ENCODE data around the gene BUB1. TPM values are rescaled to one million over a fixed set of nuclear protein-coding genes. Genes with fewer than 3 reads are reported as not detected.
"Not testable (repeated sequence)": the region's sequence is repeated elsewhere in the genome, so short reads cannot be mapped to it uniquely, and the experiment has no call there.

BUB1 gene
- total RNA-seq, 4 donors from 2014 or later, result 1.3 to 15.1 (median 4.0) TPM

DNA sequence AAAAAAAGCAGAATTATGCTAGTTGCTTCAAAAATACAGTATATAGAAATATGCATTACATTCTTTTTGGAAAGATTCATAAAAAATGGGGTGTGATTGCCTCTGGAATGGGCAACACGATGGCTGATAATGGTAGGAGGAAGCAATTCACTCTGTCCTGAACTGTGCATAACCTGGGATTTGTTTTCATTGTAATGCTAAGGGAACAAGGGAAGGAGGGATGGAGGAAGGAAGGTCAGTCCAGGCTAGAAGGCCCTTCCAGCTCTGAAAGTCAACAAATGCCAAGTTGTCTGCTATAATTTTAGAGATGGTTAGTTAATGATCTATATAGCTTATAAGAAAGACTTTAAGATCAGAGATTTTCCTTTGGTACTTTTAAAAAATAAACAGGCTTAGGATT is 40.8 kb downstream of the BUB1 start:
- Histone ChIP-seq H3K36me3 (no peaks in the 10 kb centered on the region), H3K9me3 (no peaks in the 10 kb centered on the region), H3K27ac (no peak overlapping the region), H3K4me1 (no peaks in the 10 kb centered on the region), H3K4me3 (no peak overlapping the region), H3K27me3 (no peaks in the 10 kb centered on the region)
- no peak for DNase-seq
- in situ Hi-C loops (cut with MboI; ENCODE audit: low pct_ligation_motif_present in 1 of 4, low pct_unique_long_range_greater_than_20kb in 1 of 4, low sequenced_read_pairs in 3 of 4) (no loop called here), intact Hi-C loops (cut with DNase I; ENCODE audit: low total_unique reads) (no loop called here)
- 43 to 58% methylated on average over 1 of the region's 1 CpG for WGBS, 2 donors (ENCODE audit: low coverage in 1 of 2)
- TF ChIP-seq EP300 (IDR thresholded peaks at IDR 0.05; ENCODE audit: low read depth), result no peak
- no peak for TF ChIP-seq POLR2AphosphoS5 (IDR thresholded peaks at IDR 0.05)
- TF ChIP-seq, protein P1, sequence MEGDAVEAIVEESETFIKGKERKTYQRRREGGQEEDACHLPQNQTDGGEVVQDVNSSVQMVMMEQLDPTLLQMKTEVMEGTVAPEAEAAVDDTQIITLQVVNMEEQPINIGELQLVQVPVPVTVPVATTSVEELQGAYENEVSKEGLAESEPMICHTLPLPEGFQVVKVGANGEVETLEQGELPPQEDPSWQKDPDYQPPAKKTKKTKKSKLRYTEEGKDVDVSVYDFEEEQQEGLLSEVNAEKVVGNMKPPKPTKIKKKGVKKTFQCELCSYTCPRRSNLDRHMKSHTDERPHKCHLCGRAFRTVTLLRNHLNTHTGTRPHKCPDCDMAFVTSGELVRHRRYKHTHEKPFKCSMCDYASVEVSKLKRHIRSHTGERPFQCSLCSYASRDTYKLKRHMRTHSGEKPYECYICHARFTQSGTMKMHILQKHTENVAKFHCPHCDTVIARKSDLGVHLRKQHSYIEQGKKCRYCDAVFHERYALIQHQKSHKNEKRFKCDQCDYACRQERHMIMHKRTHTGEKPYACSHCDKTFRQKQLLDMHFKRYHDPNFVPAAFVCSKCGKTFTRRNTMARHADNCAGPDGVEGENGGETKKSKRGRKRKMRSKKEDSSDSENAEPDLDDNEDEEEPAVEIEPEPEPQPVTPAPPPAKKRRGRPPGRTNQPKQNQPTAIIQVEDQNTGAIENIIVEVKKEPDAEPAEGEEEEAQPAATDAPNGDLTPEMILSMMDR (IDR thresholded peaks at IDR 0.05), result no peak

DNA sequence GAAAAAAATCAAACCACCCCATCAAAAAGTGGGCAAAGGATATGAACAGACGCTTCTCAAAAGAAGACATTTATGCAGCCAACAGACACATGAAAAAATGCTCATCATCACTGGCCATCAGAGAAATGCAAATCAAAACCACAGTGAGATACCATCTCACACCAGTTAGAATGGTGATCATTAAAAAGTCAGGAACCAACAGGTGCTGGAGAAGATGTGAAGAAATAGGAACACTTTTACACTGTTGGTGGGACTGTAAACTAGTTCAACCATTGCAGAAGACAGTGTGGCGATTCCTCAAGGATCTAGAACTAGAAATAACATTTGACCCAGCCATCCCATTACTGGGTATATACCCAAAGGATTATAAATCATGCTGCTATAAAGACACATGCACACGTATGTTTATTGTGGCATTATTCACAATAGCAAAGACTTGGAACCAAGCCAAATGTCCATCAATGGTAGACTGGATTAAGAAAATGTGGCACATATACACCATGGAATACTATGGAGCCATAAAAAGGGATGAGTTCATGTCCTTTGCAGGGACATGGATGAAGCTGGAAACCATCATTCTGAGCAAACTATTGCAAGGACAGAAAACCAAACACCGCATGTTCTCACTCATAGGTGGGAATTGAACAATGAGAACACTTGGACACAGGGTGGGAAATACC is 41.8 kb downstream of the BUB1 start:
- DNase-seq; in situ Hi-C loops (cut with MboI; ENCODE audit: low pct_ligation_motif_present in 1 of 4, low pct_unique_long_range_greater_than_20kb in 1 of 4, low sequenced_read_pairs in 3 of 4); H3K4me1 ChIP-seq; H3K27me3 ChIP-seq; H3K36me3 ChIP-seq; H3K27ac ChIP-seq; H3K4me3 ChIP-seq; intact Hi-C loops (cut with DNase I; ENCODE audit: low total_unique reads); H3K9me3 ChIP-seq: not testable (repeated sequence)
- 80 to 91% methylated on average over 2 to 4 of the region's 4 CpGs for whole genome bisulfite sequencing, 2 donors (ENCODE audit: low coverage in 1 of 2)

DNA sequence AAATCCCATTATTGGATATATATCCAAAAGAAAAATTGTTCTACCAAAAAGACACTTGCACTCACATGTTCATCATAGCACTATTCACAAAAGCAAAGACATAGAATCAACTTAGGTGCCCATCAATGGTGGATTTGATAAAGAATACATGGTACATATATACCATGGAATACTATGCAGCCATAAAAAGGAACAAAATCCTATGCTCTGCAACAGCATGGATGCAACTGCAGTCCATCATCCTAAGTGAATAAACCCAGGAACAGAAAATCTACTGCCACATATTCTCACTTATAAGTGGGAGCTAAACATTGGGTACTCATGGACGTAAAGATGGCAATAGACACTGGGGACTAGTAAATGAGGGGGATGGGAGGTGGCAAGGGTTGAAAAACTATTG is 50.5 kb downstream of the BUB1 start:
- H3K36me3 ChIP-seq; in situ Hi-C loops (cut with MboI; ENCODE audit: low pct_ligation_motif_present in 1 of 4, low pct_unique_long_range_greater_than_20kb in 1 of 4, low sequenced_read_pairs in 3 of 4); H3K27ac ChIP-seq; DNase-seq; H3K4me1 ChIP-seq; H3K4me3 ChIP-seq; H3K9me3 ChIP-seq; intact Hi-C loops (cut with DNase I; ENCODE audit: low total_unique reads); H3K27me3 ChIP-seq: not testable (repeated sequence)
- WGBS, 2 donors (ENCODE audit: low coverage in 1 of 2), result 94% methylated on average over 1 of the region's 1 CpG; no CpG with 5 or more reads in 1 of the 2 donors

DNA sequence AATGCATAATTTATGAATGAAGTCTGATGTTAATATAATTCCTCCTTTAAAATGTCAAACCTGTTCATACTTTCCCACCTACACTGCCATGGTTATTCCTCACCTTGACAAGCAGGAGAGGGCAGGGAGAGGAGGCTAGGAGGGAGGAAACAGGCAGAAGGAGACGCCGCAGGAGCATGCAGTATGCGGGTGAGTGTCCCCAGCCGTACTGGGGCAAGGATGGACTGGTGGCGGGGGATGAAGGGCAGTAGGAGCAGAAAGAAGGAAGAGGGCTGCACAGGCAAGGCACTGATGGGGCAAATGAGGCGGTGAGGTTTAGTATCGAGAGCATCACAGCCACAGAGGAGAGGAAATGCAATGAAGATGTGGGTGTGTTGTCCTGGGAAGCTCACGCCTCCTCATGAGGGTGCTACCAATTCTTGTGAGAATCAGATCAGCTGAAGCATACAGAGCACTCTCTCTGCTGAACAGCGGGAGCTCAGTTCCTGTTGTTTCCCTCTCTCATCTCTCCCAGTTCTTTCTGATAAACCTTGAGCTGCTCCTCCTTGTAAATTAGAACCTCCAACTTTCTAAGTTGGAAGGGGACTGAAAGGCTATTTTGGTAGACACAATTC is 58.4 kb downstream of the BUB1 start:
- H3K9me3 ChIP-seq; H3K4me1 ChIP-seq; DNase-seq; H3K27ac ChIP-seq; in situ Hi-C loops (cut with MboI; ENCODE audit: low pct_ligation_motif_present in 1 of 4, low pct_unique_long_range_greater_than_20kb in 1 of 4, low sequenced_read_pairs in 3 of 4); H3K4me3 ChIP-seq; H3K36me3 ChIP-seq; H3K27me3 ChIP-seq; intact Hi-C loops (cut with DNase I; ENCODE audit: low total_unique reads): not testable (repeated sequence)
- 67 to 100% methylated on average over 1 to 2 of the region's 9 CpGs for WGBS, 2 donors (ENCODE audit: low coverage in 1 of 2)

DNA sequence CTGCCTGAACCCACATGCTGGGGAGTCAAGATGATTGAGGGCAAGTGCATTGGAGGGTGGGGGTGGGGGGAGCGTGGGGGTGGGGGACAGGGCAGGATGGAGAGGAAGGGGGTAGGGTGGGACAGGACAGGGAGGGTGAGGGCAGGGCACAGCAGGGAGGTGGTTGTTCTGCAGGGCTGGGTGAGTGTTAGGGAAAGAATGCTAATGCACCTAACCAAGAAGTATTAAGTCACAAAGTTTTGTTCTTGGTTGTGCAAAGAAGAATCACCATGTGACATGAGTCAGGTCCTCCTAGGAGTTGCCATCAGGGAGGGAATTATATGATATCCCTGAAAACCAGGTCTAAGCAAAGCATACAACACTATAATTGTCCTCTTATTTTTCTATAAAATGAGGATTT is 63.9 kb downstream of the BUB1 start:
- DNase-seq; in situ Hi-C loops (cut with MboI; ENCODE audit: low pct_ligation_motif_present in 1 of 4, low pct_unique_long_range_greater_than_20kb in 1 of 4, low sequenced_read_pairs in 3 of 4); intact Hi-C loops (cut with DNase I; ENCODE audit: low total_unique reads); H3K4me1 ChIP-seq; H3K27me3 ChIP-seq; H3K27ac ChIP-seq; H3K36me3 ChIP-seq; H3K9me3 ChIP-seq; H3K4me3 ChIP-seq: not testable (repeated sequence)
- WGBS, 2 donors (ENCODE audit: low coverage in 1 of 2), result no CpG with 5 or more reads among the region's 1 CpG

DNA sequence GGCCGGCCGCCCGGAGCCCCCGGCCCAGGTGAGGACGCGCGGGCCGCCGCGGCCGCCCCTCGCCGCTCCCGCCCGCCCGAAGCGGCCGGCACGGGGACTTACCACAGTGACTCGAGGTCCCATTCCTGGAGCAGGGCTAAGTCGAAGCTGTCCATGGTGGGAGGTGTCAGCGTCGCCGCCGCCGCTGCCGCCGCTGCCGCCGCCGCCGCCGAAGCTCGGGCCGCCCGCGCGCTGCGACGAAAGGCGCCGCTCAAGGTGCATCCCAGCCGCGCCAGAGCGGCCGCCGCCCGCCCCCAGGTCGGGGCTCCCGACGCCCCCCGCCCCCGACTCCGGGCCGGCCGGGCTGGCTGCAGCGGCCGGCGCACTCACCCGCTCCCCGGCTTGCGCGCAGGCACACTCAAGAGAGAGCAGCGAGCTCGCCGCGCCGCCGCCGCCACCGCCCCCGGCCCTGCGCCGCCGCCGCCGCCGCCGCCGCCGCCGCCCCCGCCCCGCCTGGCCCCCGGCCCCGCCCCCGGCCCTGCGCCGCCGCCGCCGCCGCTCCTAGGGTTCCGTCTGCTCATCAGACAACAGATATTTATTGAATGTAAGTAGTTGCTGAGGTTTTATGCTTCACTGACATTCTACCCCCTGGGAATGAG is 67.1 kb downstream of the BUB1 start:
- H3K27ac ChIP-seq; intact Hi-C loops (cut with DNase I; ENCODE audit: low total_unique reads); H3K27me3 ChIP-seq; H3K36me3 ChIP-seq; H3K4me1 ChIP-seq; in situ Hi-C loops (cut with MboI; ENCODE audit: low pct_ligation_motif_present in 1 of 4, low pct_unique_long_range_greater_than_20kb in 1 of 4, low sequenced_read_pairs in 3 of 4); H3K9me3 ChIP-seq: not testable (repeated sequence)
- peak overlapping the region in 1 of 4 donors; percentile 18 for H3K4me3 ChIP-seq
- WGBS, 2 donors (ENCODE audit: low coverage in 1 of 2), result no CpG with 5 or more reads among the region's 94 CpGs
- DNase-seq, result peak; percentile 9

DNA sequence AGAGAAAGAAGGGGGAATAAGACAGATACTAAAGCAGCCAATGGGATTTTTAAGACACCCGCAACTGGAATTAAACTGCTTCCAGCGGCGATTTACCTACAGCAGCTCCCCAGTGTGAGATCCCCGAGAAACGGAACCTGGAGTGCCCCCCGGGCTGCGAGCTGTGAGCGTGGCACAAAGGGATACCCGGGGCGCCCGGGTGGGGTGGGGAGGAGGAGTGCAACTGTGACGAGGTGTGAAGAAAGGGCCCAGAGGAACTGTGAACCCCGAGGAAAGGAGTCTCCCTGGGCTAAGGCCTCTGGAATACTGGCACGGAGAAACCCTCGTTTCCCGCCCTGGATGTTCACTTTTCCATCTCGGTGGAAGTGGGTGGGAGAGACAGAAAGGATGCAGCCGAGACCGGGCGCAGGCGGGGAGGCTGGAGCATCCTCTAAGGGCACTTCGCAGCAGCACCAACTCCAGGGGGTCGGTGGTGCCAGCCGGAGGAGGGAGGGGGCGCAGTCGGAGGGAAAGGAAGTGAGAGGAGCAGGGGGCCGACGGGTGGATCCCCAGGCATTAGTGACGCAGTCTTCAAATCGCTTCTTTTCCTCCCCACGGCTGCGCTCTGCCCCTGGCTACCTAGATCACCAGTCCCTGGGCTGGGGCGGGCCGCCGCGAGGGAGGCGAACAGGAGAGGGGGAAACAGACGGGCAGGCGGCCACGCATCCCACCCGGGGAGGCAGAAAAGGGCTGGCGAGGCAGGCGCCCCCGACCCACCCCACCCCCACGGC is 67.8 kb downstream of the BUB1 start:
- DNase-seq; H3K4me1 ChIP-seq; H3K27ac ChIP-seq; intact Hi-C loops (cut with DNase I; ENCODE audit: low total_unique reads); H3K36me3 ChIP-seq; in situ Hi-C loops (cut with MboI; ENCODE audit: low pct_ligation_motif_present in 1 of 4, low pct_unique_long_range_greater_than_20kb in 1 of 4, low sequenced_read_pairs in 3 of 4); H3K27me3 ChIP-seq; H3K9me3 ChIP-seq: not testable (repeated sequence)
- no CpG with 5 or more reads among the region's 45 CpGs for WGBS, 2 donors (ENCODE audit: low coverage in 1 of 2)
- H3K4me3 ChIP-seq, result peak overlapping the region in 1 of 4 donors; percentile 18

DNA sequence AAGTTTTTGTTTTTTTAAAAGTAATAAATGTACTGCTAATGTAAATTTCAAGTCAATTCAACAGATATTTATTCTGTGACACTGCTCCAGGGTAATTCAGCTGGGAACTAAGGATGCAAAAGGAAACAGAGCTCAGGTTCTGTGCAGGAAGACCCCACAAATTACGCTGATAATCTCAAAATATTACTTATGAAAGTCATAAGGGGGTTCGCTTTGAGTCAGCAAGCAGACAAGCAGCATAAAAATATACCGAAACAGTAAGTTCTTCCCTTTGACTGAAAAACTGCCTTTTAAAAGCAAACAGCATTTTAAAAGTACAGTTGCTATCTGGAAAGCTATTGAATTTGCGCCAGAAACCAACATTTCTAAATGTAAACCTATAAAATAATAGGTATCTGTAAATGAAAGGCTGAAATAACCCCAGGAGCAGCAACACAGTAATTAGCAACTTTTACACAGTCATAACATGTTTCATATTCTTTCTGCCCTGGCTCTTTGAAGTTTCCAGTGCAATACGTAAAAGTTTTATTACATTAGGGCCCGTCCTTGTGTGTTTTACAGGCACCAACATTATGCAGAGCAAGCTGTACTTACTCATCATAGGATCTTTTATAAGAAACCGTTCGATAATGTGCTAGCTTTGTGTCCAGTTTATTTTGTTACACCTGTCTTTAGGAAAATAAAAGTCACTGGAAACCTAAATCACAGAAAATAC is 68.9 kb downstream of the BUB1 start:
- H3K27me3 ChIP-seq; H3K9me3 ChIP-seq; H3K4me3 ChIP-seq; in situ Hi-C loops (cut with MboI; ENCODE audit: low pct_ligation_motif_present in 1 of 4, low pct_unique_long_range_greater_than_20kb in 1 of 4, low sequenced_read_pairs in 3 of 4); H3K4me1 ChIP-seq; intact Hi-C loops (cut with DNase I; ENCODE audit: low total_unique reads); DNase-seq; H3K27ac ChIP-seq; H3K36me3 ChIP-seq: not testable (repeated sequence)
- WGBS, 2 donors (ENCODE audit: low coverage in 1 of 2), result no CpG with 5 or more reads among the region's 8 CpGs

DNA sequence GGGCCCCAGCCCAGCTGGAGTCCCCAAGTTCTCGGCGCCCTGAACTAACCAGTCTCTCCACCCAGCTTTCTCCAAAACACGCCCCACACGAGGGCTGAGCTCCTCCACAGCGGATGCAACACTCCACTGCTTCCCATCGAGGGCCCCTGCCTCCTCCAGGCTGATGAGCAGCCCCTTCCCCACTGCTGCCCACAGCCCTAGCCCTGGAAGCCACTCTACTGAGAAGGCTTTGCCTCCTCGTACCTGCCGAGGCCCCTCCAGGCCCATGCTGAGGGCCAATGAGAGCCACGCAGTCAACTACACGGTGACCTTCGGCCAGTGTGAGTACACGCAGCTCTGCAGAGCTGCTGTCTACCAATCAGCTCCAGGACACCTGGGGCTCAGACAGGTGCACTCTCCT is 72.8 kb downstream of the BUB1 start:
- H3K27me3 ChIP-seq; intact Hi-C loops (cut with DNase I; ENCODE audit: low total_unique reads); H3K9me3 ChIP-seq; H3K27ac ChIP-seq; H3K4me3 ChIP-seq; H3K36me3 ChIP-seq; DNase-seq; H3K4me1 ChIP-seq; in situ Hi-C loops (cut with MboI; ENCODE audit: low pct_ligation_motif_present in 1 of 4, low pct_unique_long_range_greater_than_20kb in 1 of 4, low sequenced_read_pairs in 3 of 4): not testable (repeated sequence)
- 60% methylated on average over 1 of the region's 12 CpGs; no CpG with 5 or more reads in 1 of the 2 donors for WGBS, 2 donors (ENCODE audit: low coverage in 1 of 2)
